LNCAP (cell line): Measurements from ENCODE around the gene EML6.

Experiments used
- CTCF ChIP-seq: fragments of 450-650 bp; IDR thresholded peaks from 2 replicates; pipeline ENCODE4 v1.5.1; 2017; ENCODE audit warnings: mild to moderate bottlenecking

Gene EML6

GRCh38 chr2:54824567-54824966, 101.1 kb downstream of the EML6 start:
- no peak for TF ChIP-seq CTCF

- no peak for TF ChIP-seq CTCF
These were observed 107.1 kb downstream of the EML6 start for GRCh38 chr2:54830546-54830945.

GRCh38 chr2:54831480-54831879, 108.0 kb downstream of the EML6 start:
- no peak for TF ChIP-seq CTCF

GRCh38 chr2:54834721-54835120, 111.3 kb downstream of the EML6 start:
- no peak for TF ChIP-seq CTCF

- TF ChIP-seq CTCF = no peak
These were observed 113.0 kb downstream of the EML6 start for GRCh38 chr2:54836477-54836876.

- TF ChIP-seq CTCF = peak; percentile 67
These were observed 115.1 kb downstream of the EML6 start for GRCh38 chr2:54838585-54839035.

- no peak for TF ChIP-seq CTCF
These were observed 116.2 kb downstream of the EML6 start for GRCh38 chr2:54839461-54840255.
